HG02678 (cell line): Measurements from ENCODE around the gene LCN6.
A peak's percentile ranks its signal among the peaks of the same experiment; 100 is the strongest.
"Not testable (repeated sequence)": the region's sequence is repeated elsewhere in the genome, so short reads cannot be mapped to it uniquely, and the experiment has no call there.

ENCODE experiments used
- ATAC-seq: cut with Tn5 transposase; IDR thresholded peaks from one replicate; pipeline ENCODE4 v1.9.1; 2021; ENCODE audit warnings: mild to moderate bottlenecking, moderate library complexity; ENCODE audit not compliant: unreplicated experiment

LCN6 gene

GRCh38 chr9:136748201-136748600, at the start of gene LCN6:
TSS of gene LCN6 (minus strand) at chr9:136748525. CDS start at chr9:136748483, 42 bp downstream.
- ATAC-seq, result no peak

- not testable (repeated sequence) for ATAC-seq
Measured at GRCh38 chr9:136796775-136797347, 48.5 kb upstream of the LCN6 start.

- ATAC-seq, result no peak
Measured at GRCh38 chr9:136796238-136796774, 48.0 kb upstream of the LCN6 start, which contains the start of gene CCDC183. TSS of gene CCDC183 (plus strand) at chr9:136796338. CDS start at chr9:136796398, 60 bp downstream.

GRCh38 chr9:136795000-136795348, 46.6 kb upstream of the LCN6 start:
- ATAC-seq, result no peak

- no peak for ATAC-seq
Measured at GRCh38 chr9:136794281-136794999, 46.1 kb upstream of the LCN6 start.

GRCh38 chr9:136793086-136793946, 45.0 kb upstream of the LCN6 start:
- no peak for ATAC-seq

GRCh38 chr9:136792321-136793085, 44.2 kb upstream of the LCN6 start:
- no peak for ATAC-seq

GRCh38 chr9:136791516-136792276, 43.4 kb upstream of the LCN6 start:
- peak; percentile 4 for ATAC-seq

GRCh38 chr9:136790640-136791515, 42.6 kb upstream of the LCN6 start, which contains the start of gene TMEM141:
TSS of gene TMEM141 (plus strand) at chr9:136791344. CDS start at chr9:136791371, 27 bp downstream.
- peak; percentile 82 for ATAC-seq

GRCh38 chr9:136789523-136789937, 41.2 kb upstream of the LCN6 start:
- no peak for ATAC-seq

GRCh38 chr9:136788644-136789522, 40.6 kb upstream of the LCN6 start:
- not testable (repeated sequence) for ATAC-seq

GRCh38 chr9:136787690-136788400, 39.5 kb upstream of the LCN6 start:
- ATAC-seq, result no peak

- ATAC-seq, result not testable (repeated sequence)
Measured at GRCh38 chr9:136786983-136787382, 38.7 kb upstream of the LCN6 start.

GRCh38 chr9:136786451-136786850, 38.1 kb upstream of the LCN6 start:
- ATAC-seq, result no peak

- ATAC-seq, result not testable (repeated sequence)
Measured at GRCh38 chr9:136785565-136786355, 37.4 kb upstream of the LCN6 start.

- no peak for ATAC-seq
Measured at GRCh38 chr9:136784997-136785361, 36.7 kb upstream of the LCN6 start.
